ENCODE data around the gene KCNQ1OT1. TPM values are rescaled to one million over a fixed set of nuclear protein-coding genes. Genes with fewer than 3 reads are reported as not detected.

KCNQ1OT1 gene
- total RNA-seq, 4 donors from 2014 or later, result 0.21 to 1.9 (median 1.2) TPM

DNA sequence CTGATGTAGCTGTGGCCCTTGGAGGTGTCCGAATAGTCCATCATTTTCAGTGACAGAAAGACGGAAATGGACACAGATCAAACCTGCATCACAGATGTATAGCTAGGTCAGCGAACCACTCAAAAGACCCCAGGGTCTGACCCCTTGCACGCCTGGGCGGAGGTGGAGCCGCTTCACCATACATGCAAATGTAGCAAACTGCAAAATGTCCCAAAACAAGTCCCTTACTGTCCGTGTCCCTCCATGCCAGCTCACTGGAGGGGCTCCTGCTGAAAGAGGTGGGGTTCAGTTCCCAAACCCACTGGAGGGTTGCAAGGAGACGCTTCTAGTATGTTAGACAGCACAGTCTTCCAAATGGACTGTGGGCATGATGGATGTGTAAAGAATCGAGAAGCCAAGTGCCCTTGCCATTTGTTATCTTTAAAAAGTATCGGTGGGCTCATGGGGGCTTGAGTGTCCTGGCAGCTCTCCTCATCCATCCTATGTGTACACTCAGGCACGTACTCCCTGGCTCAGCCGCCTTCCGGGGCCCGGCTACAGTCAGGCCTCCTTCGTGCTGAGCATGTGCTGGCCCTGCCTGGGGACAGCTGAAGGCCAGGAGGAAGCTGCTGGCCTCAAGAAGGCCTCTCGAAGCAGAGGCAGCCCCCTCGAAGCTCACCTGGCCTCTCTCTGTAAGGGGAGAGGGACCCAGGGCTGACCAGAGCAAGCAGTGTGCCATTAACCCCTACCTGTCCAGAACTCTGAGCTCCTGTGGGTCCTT is 20.2 kb upstream of the KCNQ1OT1 start:
- H3K27ac ChIP-seq, result no peak overlapping the region
- no peaks in the 10 kb centered on the region for H3K27me3 ChIP-seq
- peaks cover 0 to 11% (median 0%) of the 10 kb centered on the region in 3 donors for H3K4me1 ChIP-seq
- no peak overlapping the region for H3K4me3 ChIP-seq
- H3K9me3 ChIP-seq, result no peaks in the 10 kb centered on the region
- no peak for DNase-seq
- TF ChIP-seq, protein P1, sequence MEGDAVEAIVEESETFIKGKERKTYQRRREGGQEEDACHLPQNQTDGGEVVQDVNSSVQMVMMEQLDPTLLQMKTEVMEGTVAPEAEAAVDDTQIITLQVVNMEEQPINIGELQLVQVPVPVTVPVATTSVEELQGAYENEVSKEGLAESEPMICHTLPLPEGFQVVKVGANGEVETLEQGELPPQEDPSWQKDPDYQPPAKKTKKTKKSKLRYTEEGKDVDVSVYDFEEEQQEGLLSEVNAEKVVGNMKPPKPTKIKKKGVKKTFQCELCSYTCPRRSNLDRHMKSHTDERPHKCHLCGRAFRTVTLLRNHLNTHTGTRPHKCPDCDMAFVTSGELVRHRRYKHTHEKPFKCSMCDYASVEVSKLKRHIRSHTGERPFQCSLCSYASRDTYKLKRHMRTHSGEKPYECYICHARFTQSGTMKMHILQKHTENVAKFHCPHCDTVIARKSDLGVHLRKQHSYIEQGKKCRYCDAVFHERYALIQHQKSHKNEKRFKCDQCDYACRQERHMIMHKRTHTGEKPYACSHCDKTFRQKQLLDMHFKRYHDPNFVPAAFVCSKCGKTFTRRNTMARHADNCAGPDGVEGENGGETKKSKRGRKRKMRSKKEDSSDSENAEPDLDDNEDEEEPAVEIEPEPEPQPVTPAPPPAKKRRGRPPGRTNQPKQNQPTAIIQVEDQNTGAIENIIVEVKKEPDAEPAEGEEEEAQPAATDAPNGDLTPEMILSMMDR (IDR thresholded peaks at IDR 0.05), result no peak
- TF ChIP-seq POLR2A (IDR thresholded peaks at IDR 0.05), result no peak
- intact Hi-C loops (cut with DNase I), result no loop called here
- no peaks in the 10 kb centered on the region for H3K36me3 ChIP-seq
- 70 to 80% methylated on average over 11 of the region's 17 CpGs for WGBS, 2 donors

- intact Hi-C loops (cut with DNase I), result no loop called here
- Histone ChIP-seq H3K9me3 (no peaks in the 10 kb centered on the region), H3K4me3 (no peak overlapping the region), H3K27ac (no peak overlapping the region), H3K36me3 (no peaks in the 10 kb centered on the region), H3K4me1 (peaks cover 0 to 11% (median 0%) of the 10 kb centered on the region in 3 donors), H3K27me3 (no peaks in the 10 kb centered on the region)
- no peak for DNase-seq
- WGBS, 2 donors, result 89 to 95% methylated on average over 3 to 4 of the region's 11 CpGs
- TF ChIP-seq, protein P1 (IDR thresholded peaks at IDR 0.05), result no peak
- TF ChIP-seq POLR2A (IDR thresholded peaks at IDR 0.05), result no peak
These were observed 19.1 kb upstream of the KCNQ1OT1 start for GRCh38 chr11:2718817-2719438.

GRCh38 chr11:2717561-2718325 is 17.9 kb upstream of the KCNQ1OT1 start:
- Histone ChIP-seq H3K36me3 (no peaks in the 10 kb centered on the region), H3K9me3 (no peaks in the 10 kb centered on the region), H3K4me3 (no peak overlapping the region), H3K27me3 (no peaks in the 10 kb centered on the region), H3K27ac (no peak overlapping the region), H3K4me1 (peaks cover 0 to 11% (median 0%) of the 10 kb centered on the region in 3 donors)
- intact Hi-C loops (cut with DNase I), result no loop called here
- TF ChIP-seq POLR2A (IDR thresholded peaks at IDR 0.05), result no peak
- TF ChIP-seq, protein P1 (IDR thresholded peaks at IDR 0.05), result no peak
- no peak for DNase-seq
- 63 to 81% methylated on average over 6 of the region's 22 CpGs for WGBS, 2 donors

DNA sequence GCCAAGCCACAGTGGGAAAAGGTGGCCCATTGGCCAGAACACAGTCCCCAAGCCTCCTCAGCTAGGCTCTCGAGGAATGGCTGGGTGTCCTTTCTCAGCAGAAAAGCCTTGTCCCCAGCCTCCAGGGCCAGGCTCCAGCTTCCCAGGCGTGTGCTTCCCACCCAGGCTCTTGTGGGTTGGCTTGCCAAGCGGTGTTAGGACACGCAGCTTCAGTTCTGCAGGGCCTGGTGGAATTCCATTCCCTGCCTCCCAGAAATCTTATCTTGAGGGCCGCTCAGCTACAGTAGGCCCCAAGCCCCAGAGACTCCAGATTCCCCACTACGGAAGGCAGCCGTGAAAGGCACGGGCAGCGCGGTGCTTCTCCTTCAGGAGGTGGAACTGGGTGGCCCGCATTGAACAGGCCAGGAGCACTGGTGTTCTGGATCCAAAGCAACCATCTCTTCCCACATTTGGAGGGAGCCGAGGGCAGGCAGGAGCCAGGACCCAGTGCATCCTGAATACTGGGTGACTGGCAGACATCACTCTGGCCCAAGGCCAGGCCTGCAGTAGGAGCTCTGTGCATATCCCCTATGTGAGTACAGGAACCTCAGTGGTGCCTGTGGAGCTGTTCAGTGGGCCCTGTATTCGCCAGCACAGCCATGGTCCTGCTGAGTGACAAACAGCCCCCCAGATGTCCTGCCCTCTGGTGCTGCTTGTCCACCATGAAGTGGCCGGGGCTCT is 16.7 kb upstream of the KCNQ1OT1 start:
- Histone ChIP-seq H3K36me3 (no peaks in the 10 kb centered on the region), H3K4me1 (peaks cover 0 to 11% (median 0%) of the 10 kb centered on the region in 3 donors), H3K9me3 (no peaks in the 10 kb centered on the region), H3K27me3 (no peaks in the 10 kb centered on the region), H3K27ac (no peak overlapping the region), H3K4me3 (no peak overlapping the region)
- intact Hi-C loops (cut with DNase I), result no loop called here
- TF ChIP-seq, protein P1 (IDR thresholded peaks at IDR 0.05), result no peak
- TF ChIP-seq POLR2A (IDR thresholded peaks at IDR 0.05), result no peak
- WGBS, 2 donors, result 83% methylated on average over 1 of the region's 14 CpGs; no CpG with 5 or more reads in 1 of the 2 donors
- no peak for DNase-seq

All from esophagus squamous epithelium (tissue), 5 donors.